ENCODE results near the gene PTCD2. TPM values are rescaled to one million over a fixed set of nuclear protein-coding genes. Genes with fewer than 3 reads are reported as not detected.

PTCD2 gene
- total and polyA plus RNA-seq, 2 donors (not counting 3 experiments of a cell fraction or from before 2014, with no cell fraction given): 4.3 to 6.7 TPM

- Histone ChIP-seq H3K4me2 (ENCODE audit: insufficient read depth, low read length) (no peak overlapping the region), H3K36me3 (ENCODE audit: control insufficient read depth in 2 of 2, extremely low read depth in 1 of 2, insufficient read depth in 2 of 2, low read length in 2 of 2) (no peaks in the 10 kb centered on the region), H3K79me2 (ENCODE audit: control insufficient read depth, insufficient read depth, low read length) (no peaks in the 10 kb centered on the region), H3K9ac (replicated peaks; ENCODE audit: extremely low read depth, insufficient read depth, low read length) (no peak overlapping the region), H3K9me3 (replicated peaks; ENCODE audit: control insufficient read depth, insufficient read depth, low read length) (no peaks in the 10 kb centered on the region), H3K4me1 (ENCODE audit: control insufficient read depth, extremely low read depth, insufficient read depth, low read length) (peaks cover 7% of the 10 kb centered on the region), H3K9me1 (replicated peaks; ENCODE audit: control insufficient read depth, extremely low read depth, insufficient read depth, low read length) (no peaks in the 10 kb centered on the region), H3K27ac (ENCODE audit: insufficient read depth, low read depth, low read length) (no peak overlapping the region), H2AFZ (ENCODE audit: low read depth, low read length) (no peak overlapping the region), H3K27me3 (ENCODE audit: control insufficient read depth in 2 of 2, insufficient read depth in 2 of 2, low read length in 2 of 2) (no peaks in the 10 kb centered on the region), H4K20me1 (replicated peaks; ENCODE audit: control insufficient read depth, extremely low read depth, insufficient read depth, low read length) (no peaks in the 10 kb centered on the region), H3K4me3 (replicated peaks in 1 of 3; ENCODE audit: insufficient read depth in 1 of 3, low read depth in 1 of 3, low read length in 3 of 3) (no peak overlapping the region)
- TF ChIP-seq FOS (IDR thresholded peaks at IDR 0.05; ENCODE audit: borderline replicate concordance, insufficient read depth, low read length) (no peak), POLR2AphosphoS5 (IDR thresholded peaks at IDR 0.05; ENCODE audit: insufficient read depth, low read depth, low read length) (no peak), GATA2 (IDR thresholded peaks at IDR 0.05; ENCODE audit: insufficient read depth, insufficient read length, low read depth, low read length) (no peak), MYC (IDR thresholded peaks at IDR 0.05; ENCODE audit: low read depth, low read length) (no peak), CTCF (IDR thresholded peaks at IDR 0.05; ENCODE audit: extremely low read depth in 1 of 2, insufficient read depth in 1 of 2, low read depth in 1 of 2, low read length in 2 of 2) (no peak), JUN (IDR thresholded peaks at IDR 0.05; ENCODE audit: borderline replicate concordance, insufficient read depth, insufficient read length, low read depth) (no peak), POLR2A (IDR thresholded peaks at IDR 0.05; ENCODE audit: low read depth, low read length) (no peak), MAX (IDR thresholded peaks at IDR 0.05; ENCODE audit: insufficient read depth, insufficient read length) (no peak), EZH2 (IDR thresholded peaks at IDR 0.05; ENCODE audit: borderline replicate concordance, low read depth, low read length, severe bottlenecking) (no peak)
- ChIA-PET POLR2A (no interaction called here), CTCF (interaction anchor here (1.5 kb wide), 1 partner anchor 466 kb away, joined by 3 read pairs; no protein-coding TSS in a partner anchor)
- BruUV-seq (replicated peaks): no TSS peak
- dilution Hi-C loops (cut with MboI; ENCODE audit: extremely low pct_ligation_motif_present, low sequenced_read_pairs): no loop called here
- DNase-seq (ENCODE audit: low read depth, low spot score) (no peak), FAIRE-seq (peak; percentile 18)
- intact Hi-C loops (cut with micrococcal nuclease): no loop called here
Measured at GRCh38 chr5:72353046-72353445, 32.9 kb downstream of the PTCD2 start.
